SK-MEL-5 (cell line): Measurements from ENCODE around the gene DCANP1. TPM values are rescaled to one million over a fixed set of nuclear protein-coding genes. Genes with fewer than 3 reads are reported as not detected.
A peak's percentile ranks its signal among the peaks of the same experiment; 100 is the strongest.

Source experiments
- DNase-seq: peaks from one replicate; pipeline ENCODE4 v3.0.0-alpha.2; 2016; ENCODE audit warnings: low read depth, low spot score
- in situ Hi-C: cut with HindIII; loops from 2 replicates; pipeline ENCODE4 v1.10.0; 2016; ENCODE audit warnings: low sequenced_read_pairs, high pct_unique_total_duplicates, low pct_unique_long_range_greater_than_20kb
- total RNA-seq: library from RNA; depleted of rRNA; stranded (reverse); fragments of >200 nt; shearing (Covaris generic); gene quantifications from 2 replicates; pipeline ENCODE4 v1.2.3, GENCODE V29; 2014

Gene DCANP1
- total RNA-seq, 1 experiment from 2014 or later, result not detected

GRCh38 chr5:135482381-135482933 is 35.3 kb upstream of the DCANP1 start:
- in situ Hi-C loops, result no loop called here
- DNase-seq, result no peak

GRCh38 chr5:135481909-135482311 is 34.8 kb upstream of the DCANP1 start:
- in situ Hi-C loops, result no loop called here
- no peak for DNase-seq

DNA sequence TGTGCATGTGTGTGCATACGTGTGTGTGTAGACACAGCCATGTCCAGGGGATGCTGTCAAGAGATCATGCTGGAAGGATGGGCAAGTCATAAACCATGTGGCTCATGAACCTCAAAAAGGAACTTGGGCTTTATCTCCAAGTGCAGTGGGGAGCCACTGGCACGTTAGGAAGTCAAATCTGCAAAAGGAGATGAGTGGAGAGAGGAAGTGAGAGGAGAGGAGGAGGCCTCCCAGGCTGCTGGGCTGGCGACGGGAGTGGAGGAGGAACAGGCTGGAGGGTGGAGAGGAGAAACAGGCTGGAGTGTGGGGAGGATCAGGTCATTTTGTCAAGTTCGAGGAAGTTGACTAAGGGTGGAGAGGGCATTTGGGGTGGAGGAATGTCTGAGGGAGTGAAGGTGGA is 34.2 kb upstream of the DCANP1 start:
- in situ Hi-C loops, result no loop called here
- DNase-seq, result no peak

DNA sequence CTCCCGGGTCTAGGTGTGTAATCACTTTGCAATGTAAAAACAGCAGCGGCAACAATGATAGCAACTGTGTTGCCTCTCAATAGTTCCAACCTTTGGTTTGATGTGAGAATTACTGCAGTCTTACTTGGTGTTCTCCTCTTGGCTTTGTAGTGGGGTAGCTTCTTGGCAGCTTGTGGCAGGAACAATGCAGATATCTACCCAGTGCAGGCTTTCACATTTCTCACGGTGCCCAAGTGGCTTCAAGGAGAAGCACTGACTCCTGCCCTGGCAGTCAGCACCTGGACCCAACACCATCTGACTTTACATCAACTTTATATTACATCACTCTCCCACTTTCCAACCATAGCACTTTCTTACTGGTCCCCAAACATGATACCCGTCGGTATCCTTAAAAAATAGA is 33.4 kb upstream of the DCANP1 start:
- in situ Hi-C loops, result no loop called here
- no peak for DNase-seq

DNA sequence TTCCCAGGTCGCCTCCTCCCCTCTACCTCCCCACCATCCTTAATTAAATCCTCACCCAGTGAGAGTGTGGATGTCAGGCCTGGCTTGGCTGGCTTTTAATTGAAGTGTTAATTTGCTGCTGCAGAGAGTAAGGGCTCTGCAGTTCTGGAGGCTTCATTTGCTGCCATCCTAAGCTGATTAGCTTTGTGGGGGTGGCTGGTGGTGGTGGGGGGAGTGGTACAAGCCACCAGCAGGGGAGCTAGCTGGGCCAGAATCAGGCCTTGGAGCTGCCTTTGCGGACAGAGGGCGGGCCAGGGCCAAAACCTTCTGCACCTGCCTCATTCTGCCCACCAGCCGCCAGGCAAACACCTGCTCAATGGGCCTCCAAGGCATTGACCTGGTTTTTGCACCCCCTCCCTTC is 31.8 kb upstream of the DCANP1 start:
- in situ Hi-C loops, result no loop called here
- no peak for DNase-seq

GRCh38 chr5:135477613-135478066 is 30.5 kb upstream of the DCANP1 start:
- DNase-seq, result no peak
- in situ Hi-C loops, result no loop called here

- in situ Hi-C loops, result no loop called here
- DNase-seq, result no peak
Observed at GRCh38 chr5:135476615-135477581, 29.8 kb upstream of the DCANP1 start.

GRCh38 chr5:135473956-135474670 is 27.0 kb upstream of the DCANP1 start:
- in situ Hi-C loops, result loop anchor here (25.0 kb wide), 1 partner anchor 363 kb away; the partner anchor contains the start of gene SLC25A48
- no peak for DNase-seq

GRCh38 chr5:135472141-135472540 is 25.0 kb upstream of the DCANP1 start:
- in situ Hi-C loops, result loop anchor here (25.0 kb wide), 1 partner anchor 365 kb away; the partner anchor contains the start of gene SLC25A48
- DNase-seq, result no peak

- DNase-seq, result no peak
- in situ Hi-C loops, result loop anchor here (25.0 kb wide), 1 partner anchor 366 kb away; the partner anchor contains the start of gene SLC25A48
Observed at GRCh38 chr5:135471726-135472125, 24.6 kb upstream of the DCANP1 start.

DNA sequence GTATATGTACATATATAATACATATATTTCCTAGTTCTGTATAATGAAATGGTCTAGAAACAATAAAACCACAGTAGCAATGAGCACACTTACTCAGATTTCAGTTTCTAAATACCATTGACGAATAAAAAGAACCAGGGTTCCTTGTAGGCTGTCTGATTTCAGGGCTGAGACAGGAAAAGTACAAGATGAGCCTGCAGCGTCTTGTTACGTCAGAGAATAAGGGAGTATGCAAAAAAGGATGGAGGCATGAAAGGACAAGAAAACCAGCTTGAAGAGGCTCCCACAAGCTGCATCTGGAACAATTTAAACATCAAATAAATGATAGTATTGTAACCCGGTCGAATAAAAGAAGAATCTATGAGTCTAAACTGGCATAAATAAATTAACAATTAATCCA is 22.8 kb upstream of the DCANP1 start:
- in situ Hi-C loops, result loop anchor here (25.0 kb wide), 1 partner anchor 367 kb away; the partner anchor contains the start of gene SLC25A48
- no peak for DNase-seq

- no peak for DNase-seq
- in situ Hi-C loops, result loop anchor here (25.0 kb wide), 1 partner anchor 369 kb away; the partner anchor contains the start of gene SLC25A48
Observed at GRCh38 chr5:135468541-135468940, 21.4 kb upstream of the DCANP1 start.

DNA sequence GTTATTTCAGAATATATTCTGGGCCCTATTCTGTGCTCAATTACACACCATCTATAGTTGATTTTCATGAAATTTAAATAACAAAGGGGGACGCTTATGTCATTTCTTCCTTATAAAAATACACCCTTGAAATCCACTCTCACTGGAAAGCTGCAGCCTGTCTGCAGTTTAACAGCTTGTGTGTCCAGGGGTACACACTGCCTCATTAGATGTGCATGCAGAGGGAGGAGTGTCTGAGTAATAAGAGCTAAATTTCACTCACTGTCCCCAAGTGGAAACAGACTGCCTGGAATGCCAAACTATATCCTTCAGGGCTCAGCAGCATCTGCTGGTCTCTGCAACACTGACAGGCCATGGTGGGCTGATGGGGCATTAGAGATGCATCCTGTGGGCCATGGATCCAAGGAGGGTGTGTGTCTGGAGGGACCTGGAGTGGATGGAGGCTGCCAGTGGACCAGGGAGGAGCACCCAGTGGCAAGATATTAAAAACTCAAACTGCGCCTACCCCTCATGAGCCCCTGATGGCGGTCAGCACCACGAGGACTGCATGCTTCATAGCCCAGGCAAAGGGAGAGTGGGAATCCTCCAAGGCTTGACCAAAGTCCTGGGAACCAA is 20.8 kb upstream of the DCANP1 start:
- DNase-seq, result no peak
- in situ Hi-C loops, result loop anchor here (25.0 kb wide), 1 partner anchor 369 kb away; the partner anchor contains the start of gene SLC25A48

DNA sequence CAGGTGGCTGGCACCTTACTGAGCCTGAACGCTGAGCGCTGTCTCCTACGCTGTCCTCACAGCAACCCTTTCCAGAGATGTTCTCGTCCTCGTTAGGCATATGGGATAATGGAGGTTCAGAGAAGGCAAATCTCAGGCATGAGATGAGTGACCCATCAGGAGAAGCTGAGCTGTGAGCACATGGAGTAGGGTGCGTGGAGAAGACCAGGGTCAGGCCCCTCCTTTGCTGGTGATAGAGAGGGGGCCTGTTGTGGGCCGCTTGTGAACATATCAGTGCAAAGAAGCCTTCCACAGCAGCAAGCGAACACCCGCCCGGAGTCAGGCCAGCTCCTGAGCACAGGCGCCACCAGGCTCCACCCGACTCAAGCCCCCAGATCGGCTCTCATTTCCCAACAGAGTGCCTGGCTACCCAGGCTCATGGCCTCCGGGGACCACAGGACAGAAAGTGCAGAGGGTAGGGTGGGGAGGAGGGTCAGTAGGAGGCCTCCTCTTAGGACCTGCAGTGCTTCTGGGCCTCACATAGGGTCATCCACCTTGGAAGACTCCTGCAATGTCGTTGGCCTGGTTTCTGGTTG is 20.0 kb upstream of the DCANP1 start:
- no peak for DNase-seq
- in situ Hi-C loops, result loop anchor here (25.0 kb wide), 1 partner anchor 370 kb away; the partner anchor contains the start of gene SLC25A48

DNA sequence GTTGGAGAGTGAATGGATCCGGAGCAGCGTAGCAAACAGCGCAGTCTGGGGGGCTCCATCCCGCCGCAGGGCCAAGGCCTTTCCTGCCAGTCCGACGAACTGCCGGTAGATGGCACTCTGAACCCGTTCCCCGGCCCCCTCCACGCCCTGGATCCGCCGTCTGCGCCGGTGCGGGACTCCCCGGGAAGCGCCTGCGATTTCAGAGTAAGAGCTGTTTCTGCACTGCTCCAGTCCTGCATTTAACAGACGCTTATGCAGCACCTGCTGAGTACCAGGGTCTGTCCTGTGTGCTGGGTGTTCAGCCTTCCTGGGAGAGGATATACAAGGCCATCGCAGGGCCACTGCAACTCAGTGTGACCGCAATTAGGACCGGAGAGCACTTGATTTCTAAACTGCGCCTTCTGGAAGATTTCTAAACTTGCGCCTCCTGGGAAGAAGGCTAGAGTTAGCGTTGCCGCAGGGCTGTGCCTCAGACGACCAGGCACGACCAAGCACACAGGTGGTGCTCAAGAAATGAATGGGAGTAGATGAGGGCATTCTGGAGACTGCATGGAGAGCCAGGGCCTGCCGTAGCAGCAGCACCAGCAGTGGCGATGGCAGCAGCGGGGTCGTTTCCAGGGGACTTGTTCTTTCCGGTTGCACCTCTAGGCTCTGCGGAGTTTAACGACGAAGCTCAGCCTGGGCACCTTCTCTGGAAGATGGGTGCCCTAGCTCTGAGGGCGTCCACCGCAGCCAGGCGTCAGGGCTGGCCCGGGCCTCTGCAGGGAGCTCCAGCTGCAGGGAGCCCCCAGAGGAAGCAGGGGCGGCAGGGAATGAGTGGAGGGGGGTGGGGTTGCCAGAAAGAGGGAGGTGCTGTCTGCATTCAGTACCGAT is 19.3 kb upstream of the DCANP1 start:
- in situ Hi-C loops, result loop anchor here (25.0 kb wide), 1 partner anchor 371 kb away; the partner anchor contains the start of gene SLC25A48
- DNase-seq, result peak; percentile 68
